GM18505 (cell line): ENCODE results near the gene ACBD6.
"Not testable (repeated sequence)": the region's sequence is repeated elsewhere in the genome, so short reads cannot be mapped to it uniquely, and the experiment has no call there.

Experiments
- ATAC-seq: cut with Tn5 transposase; IDR thresholded peaks from one replicate; pipeline ENCODE4 v1.9.1; 2021; ENCODE audit not compliant: unreplicated experiment
- POLR2A ChIP-seq: IDR thresholded peaks from 4 replicates; pipeline ENCODE4 v1.6.1; 2011; ENCODE audit warnings: borderline replicate concordance; ENCODE audit not compliant: insufficient read depth, insufficient read length; ENCODE audit errors: extremely low read depth

ACBD6 gene, protein sequence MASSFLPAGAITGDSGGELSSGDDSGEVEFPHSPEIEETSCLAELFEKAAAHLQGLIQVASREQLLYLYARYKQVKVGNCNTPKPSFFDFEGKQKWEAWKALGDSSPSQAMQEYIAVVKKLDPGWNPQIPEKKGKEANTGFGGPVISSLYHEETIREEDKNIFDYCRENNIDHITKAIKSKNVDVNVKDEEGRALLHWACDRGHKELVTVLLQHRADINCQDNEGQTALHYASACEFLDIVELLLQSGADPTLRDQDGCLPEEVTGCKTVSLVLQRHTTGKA

DNA sequence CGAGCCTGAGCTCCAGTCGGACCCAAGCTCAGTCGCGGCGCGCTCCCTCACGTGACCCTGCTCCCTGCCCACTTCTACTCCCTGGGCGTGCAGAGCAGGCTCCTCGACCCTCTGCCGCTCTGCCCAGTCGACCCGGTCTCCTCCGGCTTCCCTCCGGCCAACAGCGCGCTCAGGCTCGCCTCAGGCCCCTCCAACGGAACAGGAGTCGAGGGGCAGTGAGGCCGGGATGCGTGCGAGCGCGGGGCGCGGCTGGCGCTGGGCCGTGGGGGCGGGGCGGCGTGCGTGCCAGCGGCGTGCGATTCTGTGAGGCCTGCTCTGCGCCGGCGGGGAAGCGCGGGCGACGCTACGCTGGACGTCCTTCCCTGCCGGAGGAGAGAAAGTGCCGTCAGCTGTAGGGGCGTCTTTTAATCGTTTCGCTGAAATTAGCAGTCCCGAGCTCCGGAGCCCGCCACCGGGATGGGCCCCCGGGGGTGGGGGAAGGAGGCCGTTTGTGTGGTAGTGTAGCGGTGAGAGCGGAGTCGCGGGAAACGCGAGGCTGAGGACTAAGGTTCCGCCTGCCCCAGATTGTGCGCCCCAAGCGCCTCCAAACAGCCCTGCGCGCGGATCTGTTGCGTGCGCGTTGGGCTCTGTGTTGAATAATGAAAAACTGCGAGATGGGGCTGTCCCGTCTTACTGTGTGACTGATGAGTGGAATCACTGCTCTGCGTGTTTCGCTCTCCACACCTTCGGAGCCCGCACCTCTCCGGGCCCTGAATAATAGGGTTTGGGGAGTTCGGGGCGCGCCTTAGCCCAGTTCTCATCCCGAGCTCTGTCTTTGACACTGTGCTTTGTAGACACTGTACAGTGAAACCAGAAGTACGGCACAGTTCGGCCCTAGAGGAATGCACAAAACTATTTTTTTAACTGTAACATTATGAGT is at the start of gene ACBD6:
Gene ACBD6 (minus strand): TSS at position 217 of the 919 bp plus-strand sequence. CDS start 311 bp downstream, outside the sequence.
- peak; percentile 78 for TF ChIP-seq POLR2A

GRCh38 chr1:180551997-180552396 is 49.6 kb upstream of the ACBD6 start:
- ATAC-seq: no peak
- TF ChIP-seq POLR2A: no peak

More for the DNA sequence above, at the start of gene ACBD6:
- ATAC-seq: peak; percentile 86

- ATAC-seq: no peak
- TF ChIP-seq POLR2A: no peak
These were observed 47.9 kb upstream of the ACBD6 start for GRCh38 chr1:180550241-180550640.

DNA sequence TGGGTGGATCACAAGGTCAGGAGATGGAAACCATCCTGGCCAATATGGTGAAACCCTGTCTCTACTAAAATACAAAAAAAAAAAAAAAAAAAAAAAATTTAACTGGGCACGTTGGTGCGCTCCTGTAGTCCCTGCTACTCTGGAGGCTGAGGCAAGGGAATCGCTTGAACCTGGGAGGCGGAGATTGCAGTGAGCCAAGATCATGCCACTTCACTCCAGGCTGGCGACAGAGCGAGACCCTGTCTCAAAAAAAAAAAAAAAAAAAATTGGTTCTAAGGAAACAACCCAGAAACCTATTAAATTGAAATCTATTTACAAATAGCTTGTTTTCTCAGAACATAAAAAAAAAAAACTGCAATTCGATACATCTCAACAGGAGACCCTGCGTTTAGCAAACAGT is 47.4 kb upstream of the ACBD6 start:
- ATAC-seq: not testable (repeated sequence)

DNA sequence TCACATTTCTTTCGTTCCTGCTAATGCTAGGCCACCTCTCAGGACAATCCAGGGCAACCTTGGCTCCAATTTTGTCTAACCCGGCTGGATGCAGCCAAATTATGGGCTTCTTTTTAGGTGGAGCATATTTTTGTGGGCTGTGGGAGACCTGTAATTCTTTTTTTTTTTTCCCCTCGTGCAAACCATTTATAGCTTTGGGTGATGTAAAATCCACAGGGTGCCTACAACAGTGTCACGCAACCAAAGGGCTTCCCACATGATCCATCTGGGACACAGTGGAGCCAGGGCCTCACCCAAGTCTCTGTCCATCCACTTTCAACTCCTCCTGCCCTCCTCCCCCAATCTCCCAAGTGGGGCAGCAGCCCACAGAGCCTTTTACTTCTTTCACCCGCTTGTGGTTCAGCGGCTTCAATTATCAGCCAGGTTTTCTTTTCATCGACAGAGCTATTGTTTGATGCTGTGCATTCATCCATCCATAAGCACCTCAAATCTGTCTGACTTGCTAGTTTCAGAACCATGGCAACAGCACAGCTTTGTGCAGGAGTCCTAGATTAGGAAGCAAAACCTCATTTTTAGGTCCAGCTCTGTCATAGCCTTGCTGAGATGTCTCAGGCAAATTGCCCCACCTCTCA is 46.4 kb upstream of the ACBD6 start:
- TF ChIP-seq POLR2A: no peak
- no peak for ATAC-seq

GRCh38 chr1:180545991-180546390 is 43.6 kb upstream of the ACBD6 start:
- ATAC-seq: no peak
- TF ChIP-seq POLR2A: no peak

GRCh38 chr1:180544050-180544449 is 41.7 kb upstream of the ACBD6 start:
- ATAC-seq: no peak

GRCh38 chr1:180542838-180543145 is 40.4 kb upstream of the ACBD6 start:
- no peak for ATAC-seq
- TF ChIP-seq POLR2A: no peak

More at GRCh38 chr1:180544050-180544449, 41.7 kb upstream of the ACBD6 start:
- TF ChIP-seq POLR2A: no peak

- no peak for TF ChIP-seq POLR2A
- no peak for ATAC-seq
These were observed 39.9 kb upstream of the ACBD6 start for GRCh38 chr1:180542113-180542837.

DNA sequence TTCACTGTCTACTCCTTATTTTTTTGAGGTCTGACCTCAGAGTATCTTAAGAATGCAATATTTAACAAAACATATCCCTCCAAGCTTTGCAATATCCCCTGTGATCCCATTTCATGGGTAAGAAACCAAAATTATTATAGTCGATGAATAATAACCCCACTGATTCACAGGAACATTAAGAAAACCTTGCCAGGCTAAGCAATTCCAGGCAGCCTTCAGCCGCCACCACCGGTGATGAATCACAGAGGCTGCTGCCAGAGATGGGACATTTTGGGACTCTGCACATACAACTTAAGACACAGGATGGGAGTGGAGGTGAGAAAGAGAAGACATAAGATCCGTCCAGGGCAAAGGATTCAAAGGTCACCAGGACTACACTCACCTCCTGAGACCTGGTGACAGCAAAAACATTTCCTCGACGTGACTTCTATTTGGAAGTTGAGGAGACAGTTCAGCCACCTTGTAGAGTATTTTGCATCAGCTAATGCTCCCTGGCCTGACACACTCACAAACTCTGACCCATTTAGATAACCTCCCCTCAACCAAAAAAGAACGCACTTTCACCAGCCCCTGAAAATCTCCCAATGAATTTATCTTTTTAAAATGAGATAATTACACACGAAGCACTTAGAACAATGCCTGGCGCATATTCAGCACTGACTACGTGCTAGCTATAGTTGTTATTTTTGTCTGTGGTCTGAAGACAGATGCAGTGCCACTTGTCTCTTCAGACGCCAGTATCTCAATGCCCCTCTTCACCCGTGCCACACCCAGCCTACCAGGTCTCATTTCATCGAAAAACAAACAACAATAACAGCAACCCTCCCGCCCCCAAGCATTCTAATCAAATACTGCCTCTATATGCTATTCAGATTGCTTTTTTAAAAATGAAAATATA is 38.6 kb upstream of the ACBD6 start:
- no peak for TF ChIP-seq POLR2A
- ATAC-seq: no peak

DNA sequence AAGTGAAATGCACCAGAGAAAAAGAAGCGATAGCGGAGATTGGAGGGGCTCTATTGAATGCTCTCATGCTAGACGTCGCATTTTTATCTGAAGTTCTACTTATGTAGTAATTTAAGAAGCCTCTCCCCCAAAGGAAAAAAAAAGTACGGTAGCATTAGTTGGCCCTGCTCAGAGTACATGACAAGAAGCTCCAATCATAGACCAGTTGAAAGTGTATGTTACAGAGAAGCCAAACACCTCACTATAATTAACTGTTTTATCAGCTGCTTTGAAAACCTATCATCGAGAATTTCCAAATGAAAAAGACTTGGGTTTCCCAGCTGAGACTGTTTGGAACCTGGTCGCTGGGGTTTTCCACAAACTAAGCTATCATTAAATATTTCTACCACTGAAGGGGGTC is 36.8 kb upstream of the ACBD6 start:
- no peak for TF ChIP-seq POLR2A
- no peak for ATAC-seq

DNA sequence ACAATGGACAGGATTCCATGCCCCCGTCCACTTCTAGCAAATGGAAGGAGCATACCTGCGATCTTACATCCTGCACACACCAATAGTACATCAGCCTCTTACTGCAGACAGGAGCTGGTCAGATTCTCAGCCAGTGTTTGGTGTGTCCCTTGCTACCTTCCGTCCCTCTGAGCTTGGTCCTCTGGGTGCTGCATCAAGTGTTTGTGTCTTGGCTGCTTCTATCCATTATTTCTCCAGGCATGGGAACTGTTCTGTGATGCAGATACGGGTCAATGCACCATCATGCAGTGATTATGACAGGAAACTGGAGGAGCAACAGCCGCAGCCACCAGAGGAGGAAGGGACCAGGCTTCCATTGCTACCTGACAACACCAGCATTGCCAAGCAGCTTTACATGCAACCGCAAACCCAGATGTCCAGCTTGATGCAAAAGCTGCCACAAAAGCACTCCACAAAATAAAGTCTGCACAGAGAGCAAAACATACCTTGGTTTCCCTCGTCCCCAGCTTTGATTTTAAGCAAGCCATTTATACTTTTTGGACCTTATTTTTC is 34.5 kb upstream of the ACBD6 start:
- TF ChIP-seq POLR2A: no peak
- ATAC-seq: no peak
